ENCODE data around the gene LEP.

- TF ChIP-seq, protein P1, sequence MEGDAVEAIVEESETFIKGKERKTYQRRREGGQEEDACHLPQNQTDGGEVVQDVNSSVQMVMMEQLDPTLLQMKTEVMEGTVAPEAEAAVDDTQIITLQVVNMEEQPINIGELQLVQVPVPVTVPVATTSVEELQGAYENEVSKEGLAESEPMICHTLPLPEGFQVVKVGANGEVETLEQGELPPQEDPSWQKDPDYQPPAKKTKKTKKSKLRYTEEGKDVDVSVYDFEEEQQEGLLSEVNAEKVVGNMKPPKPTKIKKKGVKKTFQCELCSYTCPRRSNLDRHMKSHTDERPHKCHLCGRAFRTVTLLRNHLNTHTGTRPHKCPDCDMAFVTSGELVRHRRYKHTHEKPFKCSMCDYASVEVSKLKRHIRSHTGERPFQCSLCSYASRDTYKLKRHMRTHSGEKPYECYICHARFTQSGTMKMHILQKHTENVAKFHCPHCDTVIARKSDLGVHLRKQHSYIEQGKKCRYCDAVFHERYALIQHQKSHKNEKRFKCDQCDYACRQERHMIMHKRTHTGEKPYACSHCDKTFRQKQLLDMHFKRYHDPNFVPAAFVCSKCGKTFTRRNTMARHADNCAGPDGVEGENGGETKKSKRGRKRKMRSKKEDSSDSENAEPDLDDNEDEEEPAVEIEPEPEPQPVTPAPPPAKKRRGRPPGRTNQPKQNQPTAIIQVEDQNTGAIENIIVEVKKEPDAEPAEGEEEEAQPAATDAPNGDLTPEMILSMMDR (IDR thresholded peaks at IDR 0.05): no peak
- TF ChIP-seq POLR2A (IDR thresholded peaks at IDR 0.05): no peak
These were observed 34.2 kb upstream of the LEP start for GRCh38 chr7:128206747-128207500.

Data from esophagus squamous epithelium (tissue), 4 donors.